Measurements from ENCODE around the gene QSOX2.

DNA sequence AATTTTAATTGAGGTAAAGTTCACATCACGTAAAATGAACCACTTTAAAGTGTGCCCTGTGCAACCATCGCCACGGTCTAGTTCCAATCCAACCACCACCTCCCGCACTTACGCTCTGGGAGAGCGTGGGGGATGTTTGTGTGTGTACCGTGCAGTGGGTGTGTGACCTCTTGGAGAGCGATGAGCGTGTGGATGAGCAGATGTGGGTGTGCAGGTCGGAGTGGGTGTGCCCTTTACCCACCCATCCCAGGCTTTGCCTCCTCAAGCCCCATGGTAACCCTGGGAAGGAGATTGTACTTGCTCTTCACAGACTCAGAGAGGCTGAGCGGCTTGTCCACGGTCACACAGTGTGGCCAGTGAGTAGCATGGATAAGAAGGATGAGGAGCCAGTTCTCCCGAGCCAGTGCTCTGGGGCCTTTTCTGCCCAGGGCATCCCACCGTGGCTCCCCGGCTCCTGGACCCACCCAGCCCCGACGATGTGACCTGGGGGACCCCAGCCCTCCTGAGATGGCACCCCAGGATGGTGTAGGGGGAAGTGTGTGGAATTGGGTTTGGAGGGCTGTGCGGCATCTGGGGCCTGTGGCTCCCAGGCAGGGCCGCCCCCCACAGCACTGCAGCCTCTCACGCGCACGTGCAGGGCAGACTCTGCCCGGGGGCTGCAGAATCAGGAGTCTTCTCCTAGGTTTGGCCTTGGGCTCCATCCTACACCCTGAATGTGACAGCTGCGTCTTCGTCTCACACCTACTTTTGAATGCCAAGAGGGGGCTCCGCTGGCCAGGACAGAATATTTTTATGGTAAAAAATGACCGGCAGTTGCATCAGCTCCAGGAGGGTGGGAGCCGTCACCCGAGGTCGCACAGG lies 54.3 kb downstream of the QSOX2 start:
- TF ChIP-seq POLR2A (IDR thresholded peaks at IDR 0.05; ENCODE audit: low read depth, low read length) (no peak), POLR2AphosphoS5 (IDR thresholded peaks at IDR 0.05; ENCODE audit: low read depth, low read length) (no peak)
